Stimulated activated CD4-positive, alpha-beta T cell treated with anti-CD3 and anti-CD28 coated beads, Interleukin-1b, Interleukin-23, amount 100 ng/mL, for 24 hours (primary cell): ENCODE data around the gene CNST.
"Not testable (repeated sequence)": the region's sequence is repeated elsewhere in the genome, so short reads cannot be mapped to it uniquely, and the experiment has no call there.

Experiments
- DNase-seq, 4 experiments: peaks; one replicate each; pipeline ENCODE4 v3.0.0-alpha.2; 2020; ENCODE audit warnings: low read depth in 4 of 4, low spot score in 1 of 4

CNST gene

GRCh38 chr1:246613096-246613758 lies 47.0 kb downstream of the CNST start:
- no peak for DNase-seq

- no peak for DNase-seq
Measured at GRCh38 chr1:246617156-246617555, 50.9 kb downstream of the CNST start.

- no peak for DNase-seq
Measured at GRCh38 chr1:246617768-246618167, 51.5 kb downstream of the CNST start.

GRCh38 chr1:246618240-246618808 lies 52.1 kb downstream of the CNST start:
- no peak for DNase-seq

- no peak for DNase-seq
Measured at GRCh38 chr1:246622035-246622652, 55.9 kb downstream of the CNST start.

GRCh38 chr1:246624091-246624490 lies 57.8 kb downstream of the CNST start:
- no peak for DNase-seq

GRCh38 chr1:246629030-246629429 lies 62.8 kb downstream of the CNST start:
- no peak for DNase-seq

GRCh38 chr1:246629976-246630375 lies 63.7 kb downstream of the CNST start:
- DNase-seq, result no peak

GRCh38 chr1:246631426-246631825 lies 65.2 kb downstream of the CNST start:
- DNase-seq, result no peak

GRCh38 chr1:246632281-246633168 lies 66.3 kb downstream of the CNST start:
- no peak for DNase-seq

GRCh38 chr1:246634659-246635058 lies 68.4 kb downstream of the CNST start:
- DNase-seq, result not testable (repeated sequence)

- DNase-seq, result no peak
Measured at GRCh38 chr1:246638941-246639655, 72.8 kb downstream of the CNST start.

- DNase-seq, result no peak
Measured at GRCh38 chr1:246639732-246640131, 73.5 kb downstream of the CNST start.

- no peak for DNase-seq
Measured at GRCh38 chr1:246640747-246641146, 74.5 kb downstream of the CNST start.

GRCh38 chr1:246641394-246641793 lies 75.1 kb downstream of the CNST start:
- DNase-seq, result no peak

GRCh38 chr1:246642719-246643118 lies 76.5 kb downstream of the CNST start:
- DNase-seq, result no peak

GRCh38 chr1:246647113-246647512 lies 80.9 kb downstream of the CNST start:
- DNase-seq, result no peak

GRCh38 chr1:246647513-246647912 lies 81.3 kb downstream of the CNST start:
- DNase-seq, result no peak

GRCh38 chr1:246651012-246651695 lies 84.9 kb downstream of the CNST start:
- no peak for DNase-seq

- no peak for DNase-seq
Measured at GRCh38 chr1:246658567-246658966, 92.3 kb downstream of the CNST start.
